Dedifferentiated amniotic fluid mesenchymal stem cell (primary cell): Measurements from ENCODE around the gene RAB28.

ENCODE experiments used
- DNase-seq: peaks from one replicate; pipeline ENCODE4 v3.0.0-alpha.2; 2016; ENCODE audit errors: extremely low spot score

Gene RAB28

GRCh38 chr4:13371048-13371447 lies 113.1 kb downstream of the RAB28 start:
- DNase-seq, result no peak

- DNase-seq, result no peak
Observed at GRCh38 chr4:13368217-13368616, 115.9 kb downstream of the RAB28 start.

GRCh38 chr4:13367691-13368090 lies 116.4 kb downstream of the RAB28 start:
- DNase-seq, result no peak

- no peak for DNase-seq
Observed at GRCh38 chr4:13367244-13367643, 116.9 kb downstream of the RAB28 start.

- DNase-seq, result no peak
Observed at GRCh38 chr4:13365195-13365594, 118.9 kb downstream of the RAB28 start.

- no peak for DNase-seq
Observed at GRCh38 chr4:13364653-13365052, 119.5 kb downstream of the RAB28 start.

- no peak for DNase-seq
Observed at GRCh38 chr4:13364172-13364571, 120.0 kb downstream of the RAB28 start.

- DNase-seq, result no peak
Observed at GRCh38 chr4:13359809-13360208, 124.3 kb downstream of the RAB28 start.

GRCh38 chr4:13355111-13355880 lies 128.8 kb downstream of the RAB28 start:
- DNase-seq, result no peak

GRCh38 chr4:13349096-13349495 lies 135.0 kb downstream of the RAB28 start:
- no peak for DNase-seq

GRCh38 chr4:13348216-13348615 lies 135.9 kb downstream of the RAB28 start:
- no peak for DNase-seq

GRCh38 chr4:13347517-13348125 lies 136.5 kb downstream of the RAB28 start:
- no peak for DNase-seq

- DNase-seq, result no peak
Observed at GRCh38 chr4:13344216-13344615, 139.9 kb downstream of the RAB28 start.

- no peak for DNase-seq
Observed at GRCh38 chr4:13340672-13341071, 143.5 kb downstream of the RAB28 start.

GRCh38 chr4:13331827-13332226 lies 152.3 kb downstream of the RAB28 start:
- no peak for DNase-seq

GRCh38 chr4:13329963-13330362 lies 154.2 kb downstream of the RAB28 start:
- DNase-seq, result no peak

GRCh38 chr4:13329340-13329850 lies 154.7 kb downstream of the RAB28 start:
- DNase-seq, result no peak

GRCh38 chr4:13328591-13328990 lies 155.5 kb downstream of the RAB28 start:
- DNase-seq, result no peak

GRCh38 chr4:13327991-13328390 lies 156.1 kb downstream of the RAB28 start:
- no peak for DNase-seq

GRCh38 chr4:13325744-13326143 lies 158.4 kb downstream of the RAB28 start:
- DNase-seq, result no peak

- DNase-seq, result no peak
Observed at GRCh38 chr4:13323921-13324320, 160.2 kb downstream of the RAB28 start.

- peak; percentile 65 for DNase-seq
Observed at GRCh38 chr4:13322681-13323101, 161.4 kb downstream of the RAB28 start.
